CD4-positive, alpha-beta T cell treated with Interleukin-1 beta for 1 hour (primary cell): ENCODE measurements around the gene DEFB112.

Experiments
- DNase-seq, 2 donors: peaks; one replicate each; pipeline ENCODE4 v3.0.0-alpha.2; 2020 to 2022

DEFB112 gene

GRCh38 chr6:50049829-50050228 lies at the start of gene DEFB112:
DEFB112 (minus strand) TSS chr6:50049929; CDS start chr6:50049869, 60 bp downstream.
- DNase-seq: no peak

- DNase-seq: no peak
Observed at GRCh38 chr6:50098641-50098993, 48.9 kb upstream of the DEFB112 start.

- DNase-seq: no peak
Observed at GRCh38 chr6:50097966-50098640, 48.4 kb upstream of the DEFB112 start.

GRCh38 chr6:50096296-50096695 lies 46.6 kb upstream of the DEFB112 start:
- no peak for DNase-seq

GRCh38 chr6:50093938-50094272 lies 44.2 kb upstream of the DEFB112 start:
- DNase-seq: no peak

- DNase-seq: no peak
Observed at GRCh38 chr6:50093116-50093937, 43.6 kb upstream of the DEFB112 start.

- DNase-seq: no peak
Observed at GRCh38 chr6:50091641-50092040, 41.9 kb upstream of the DEFB112 start.

GRCh38 chr6:50089911-50090310 lies 40.2 kb upstream of the DEFB112 start:
- DNase-seq: no peak

GRCh38 chr6:50087231-50087954 lies 37.7 kb upstream of the DEFB112 start:
- DNase-seq: no peak

- no peak for DNase-seq
Observed at GRCh38 chr6:50077385-50077784, 27.7 kb upstream of the DEFB112 start.

- DNase-seq: no peak
Observed at GRCh38 chr6:50076431-50076830, 26.7 kb upstream of the DEFB112 start.

- no peak for DNase-seq
Observed at GRCh38 chr6:50071921-50072320, 22.2 kb upstream of the DEFB112 start.

GRCh38 chr6:50070101-50070500 lies 20.4 kb upstream of the DEFB112 start:
- no peak for DNase-seq

- DNase-seq: no peak
Observed at GRCh38 chr6:50062051-50062450, 12.3 kb upstream of the DEFB112 start.

GRCh38 chr6:50056242-50056641 lies 6.5 kb upstream of the DEFB112 start:
- DNase-seq: no peak

- DNase-seq: no peak
Observed at GRCh38 chr6:50047026-50047425, 2.7 kb downstream of the DEFB112 start.

- DNase-seq: no peak
Observed at GRCh38 chr6:50030777-50031562, 18.8 kb downstream of the DEFB112 start.

- DNase-seq: no peak
Observed at GRCh38 chr6:50030350-50030749, 19.4 kb downstream of the DEFB112 start.

GRCh38 chr6:50025258-50025657 lies 24.5 kb downstream of the DEFB112 start:
- no peak for DNase-seq

GRCh38 chr6:50021894-50022293 lies 27.8 kb downstream of the DEFB112 start, which contains the start of gene DEFB110:
DEFB110 (minus strand) TSS chr6:50021994; CDS start chr6:50021935, 59 bp downstream.
- no peak for DNase-seq

GRCh38 chr6:50007819-50008218 lies 41.9 kb downstream of the DEFB112 start:
- DNase-seq: no peak

GRCh38 chr6:50003139-50003538 lies 46.6 kb downstream of the DEFB112 start:
- DNase-seq: no peak

- DNase-seq: no peak
Observed at GRCh38 chr6:49995278-49995677, 54.5 kb downstream of the DEFB112 start.
